ENCODE results near the gene OTUD4.

OTUD4 gene

GRCh38 chr4:145103496-145103895 is 76.9 kb downstream of the OTUD4 start:
- no peak for DNase-seq

GRCh38 chr4:145102619-145103018 is 77.8 kb downstream of the OTUD4 start:
- no peak for DNase-seq

DNA sequence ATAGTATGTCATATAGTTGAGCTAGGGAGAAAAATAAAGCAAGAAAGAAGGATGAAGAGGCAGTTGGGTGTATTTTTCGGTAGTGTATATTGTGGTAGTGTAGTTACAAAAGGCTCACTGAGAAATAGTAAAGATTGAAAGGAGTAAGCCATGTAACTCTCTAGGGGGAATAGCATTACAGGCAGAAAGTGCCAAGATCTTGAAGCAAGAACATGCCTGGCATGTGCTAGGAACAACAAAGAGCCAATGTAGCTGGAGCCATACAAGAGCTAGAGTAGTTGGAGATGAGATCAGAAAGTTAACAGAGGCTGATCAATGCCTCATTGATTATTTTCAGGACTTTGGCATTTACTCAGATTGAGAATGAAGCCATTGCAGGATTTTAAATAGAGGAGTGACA is 79.3 kb downstream of the OTUD4 start:
- DNase-seq = no peak

- no peak for DNase-seq
Measured at GRCh38 chr4:145099653-145100052, 80.7 kb downstream of the OTUD4 start.

GRCh38 chr4:145098675-145099037 is 81.7 kb downstream of the OTUD4 start:
- DNase-seq = peak; percentile 8 to 16

- peak; percentile 76 to 89 for DNase-seq
Measured at GRCh38 chr4:145097821-145098674, 82.3 kb downstream of the OTUD4 start, which contains the start of the genes ABCE1 and ANAPC10. ABCE1 (plus strand) TSS chr4:145098311; CDS start chr4:145104413, 6,102 bp downstream. ANAPC10 (minus strand) TSS chr4:145098196; CDS start chr4:145096099, 2,097 bp downstream.

GRCh38 chr4:145097331-145097820 is 83.0 kb downstream of the OTUD4 start:
- DNase-seq = no peak

DNA sequence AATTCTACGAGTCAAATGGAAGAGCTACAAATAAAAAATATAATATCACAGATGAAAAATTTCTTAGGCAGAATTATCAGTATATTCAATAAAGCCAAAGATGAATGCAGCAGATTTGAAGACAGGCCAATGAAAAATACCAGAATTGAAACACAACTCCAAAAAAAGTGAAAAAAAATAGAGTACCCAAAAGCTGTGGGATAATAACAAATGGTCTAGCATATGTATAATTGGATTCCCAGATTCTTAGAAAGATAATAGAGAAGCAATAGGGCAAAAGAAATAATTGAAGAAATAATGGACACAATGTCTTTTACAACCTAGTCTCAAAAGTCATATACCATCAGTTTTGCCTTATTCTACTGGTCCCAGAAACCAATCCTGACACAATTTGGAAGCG is 86.8 kb downstream of the OTUD4 start:
- DNase-seq = no peak

- no peak for DNase-seq
Measured at GRCh38 chr4:145090380-145090779, 90.0 kb downstream of the OTUD4 start.

- no peak for DNase-seq
Measured at GRCh38 chr4:145083891-145084605, 96.3 kb downstream of the OTUD4 start.
